KBM-7 (cell line): ENCODE data around the gene GJC1.

ENCODE experiments used
- DNase-seq: peaks from one replicate; pipeline ENCODE4 v3.0.0-alpha.2; 2015
- in situ Hi-C: fragments of 300-500 bp; cut with MboI; formaldehyde crosslinking; loops from 2 replicates; pipeline ENCODE4 v1.14.3; 2020; ENCODE audit warnings: low sequenced_read_pairs, low pct_unique_long_range_greater_than_20kb, mixed read lengths

GJC1 gene

GRCh38 chr17:44829523-44830358 lies at the start of gene GJC1:
Gene GJC1 (minus strand): TSS chr17:44830287. CDS start chr17:44805817, 24,470 bp downstream.
- DNase-seq: no peak
- in situ Hi-C loops: no loop called here

DNA sequence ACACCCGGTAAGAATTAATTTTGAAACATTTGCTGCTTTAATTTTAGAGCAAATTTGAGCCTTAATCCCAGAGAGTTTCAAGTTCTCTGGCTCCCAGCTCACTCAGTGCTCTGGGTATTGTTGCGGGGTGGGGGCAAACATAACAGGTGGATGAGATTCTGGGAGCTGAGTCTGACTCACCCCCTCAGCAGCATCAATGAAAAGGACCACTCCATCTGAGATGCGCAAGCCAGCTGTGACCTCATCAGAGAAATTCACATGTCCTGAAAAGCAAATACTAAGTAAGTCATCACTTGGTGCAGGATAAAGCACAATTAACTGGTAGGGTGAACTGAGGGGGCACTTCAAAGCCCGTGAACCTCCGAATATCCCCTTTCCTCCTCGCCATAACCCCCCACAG lies 49.3 kb upstream of the GJC1 start:
- in situ Hi-C loops: no loop called here
- no peak for DNase-seq

DNA sequence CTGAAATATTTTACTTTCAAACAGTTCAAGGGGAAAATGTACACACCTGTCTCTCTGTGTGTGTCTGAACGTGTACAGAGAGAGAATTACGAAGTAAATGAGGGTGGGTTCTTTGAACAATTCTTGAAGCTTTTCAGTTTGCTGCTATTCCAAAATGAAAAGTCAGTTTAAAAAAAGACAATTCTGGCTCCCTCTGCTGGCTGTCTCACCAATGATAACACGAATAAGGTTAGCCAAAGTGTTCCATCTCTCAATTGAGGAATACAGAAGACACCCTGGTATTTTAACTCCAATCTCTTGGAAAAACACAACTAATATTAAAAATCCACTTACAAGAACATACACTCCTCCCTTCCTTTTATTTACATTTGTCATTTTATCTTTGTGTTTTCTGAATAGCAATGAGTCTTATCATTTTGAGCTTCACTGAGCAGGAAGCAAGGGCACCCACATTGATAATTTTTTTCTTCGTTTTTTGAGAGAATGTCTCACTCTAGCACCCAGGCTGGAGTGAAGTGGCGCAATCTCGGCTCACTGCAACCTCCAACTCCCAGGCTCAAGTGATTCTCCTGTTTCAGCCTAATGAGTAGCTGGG lies 48.6 kb upstream of the GJC1 start:
- in situ Hi-C loops: no loop called here
- peak; percentile 48 for DNase-seq

DNA sequence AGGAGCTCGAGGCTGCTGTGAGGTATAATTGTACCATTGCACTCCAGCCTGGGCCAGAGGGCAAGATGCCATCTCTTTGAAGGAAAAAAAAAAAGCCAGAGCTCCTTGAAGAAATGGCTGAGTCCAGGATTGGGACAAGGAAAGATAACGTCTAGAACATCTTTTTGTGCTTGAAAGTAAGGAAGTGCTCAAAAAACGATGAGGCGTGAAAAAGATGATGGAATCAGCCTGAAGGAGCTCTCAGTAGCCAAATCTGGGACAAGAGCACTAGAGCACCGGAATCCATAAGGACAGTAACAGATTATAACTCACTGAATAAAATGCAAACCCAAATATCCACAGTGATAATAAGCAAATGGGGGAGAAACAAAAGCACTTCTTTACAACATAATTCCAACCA lies 47.0 kb upstream of the GJC1 start:
- in situ Hi-C loops: no loop called here
- DNase-seq: no peak

GRCh38 chr17:44875761-44876160 lies 45.7 kb upstream of the GJC1 start:
- in situ Hi-C loops: no loop called here
- DNase-seq: no peak

DNA sequence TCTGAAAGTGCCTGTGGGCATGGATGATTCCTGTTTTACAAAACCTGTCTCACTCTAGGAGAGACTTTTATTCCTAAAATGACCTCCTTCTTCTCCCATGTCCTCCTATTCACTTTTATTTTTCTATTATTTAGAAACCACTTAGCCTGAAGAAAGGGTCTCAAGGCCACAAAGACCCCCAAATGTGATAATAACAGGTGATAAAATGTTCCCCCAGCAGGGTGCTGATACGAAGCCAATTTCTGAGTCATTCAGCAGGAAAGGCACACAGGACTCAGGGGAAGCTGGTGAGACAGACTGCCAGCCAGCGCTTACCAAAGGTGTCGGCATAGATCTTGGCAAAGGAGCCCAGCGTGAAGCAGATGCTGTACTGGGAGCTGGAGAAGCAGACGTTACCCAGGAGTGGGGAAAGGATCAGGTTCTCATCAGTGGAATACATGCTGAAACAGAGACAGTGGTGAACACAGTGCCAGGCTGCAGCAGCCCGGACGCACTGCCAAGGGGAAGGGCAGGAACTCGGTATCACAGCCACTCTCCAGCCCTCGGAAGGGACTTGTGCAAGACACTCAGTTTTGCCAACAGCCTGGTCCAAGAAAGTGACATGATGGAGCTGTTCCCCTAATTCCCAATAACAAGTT lies 42.2 kb upstream of the GJC1 start:
- in situ Hi-C loops: no loop called here
- DNase-seq: no peak

DNA sequence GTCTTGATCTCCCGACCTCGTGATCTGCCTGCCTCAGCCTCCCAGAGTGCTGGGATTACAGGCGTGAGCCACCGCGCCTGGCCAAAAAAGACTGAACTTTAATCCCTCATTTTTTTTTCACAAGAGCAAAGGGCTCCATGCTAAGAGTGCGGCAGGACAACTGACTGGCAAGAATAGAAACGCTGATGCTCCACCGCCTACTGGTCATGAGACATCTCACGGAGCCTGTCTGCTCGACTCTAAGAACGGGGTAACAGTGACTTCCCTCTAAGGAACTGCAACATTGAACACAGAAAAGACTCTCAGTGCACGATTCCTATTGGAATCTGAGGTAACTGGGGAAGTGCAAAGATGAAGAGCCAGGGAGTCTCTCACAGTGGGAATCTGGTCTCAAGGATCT lies 41.5 kb upstream of the GJC1 start:
- DNase-seq: no peak
- in situ Hi-C loops: no loop called here

GRCh38 chr17:44867841-44868240 lies 37.8 kb upstream of the GJC1 start:
- in situ Hi-C loops: no loop called here
- no peak for DNase-seq

GRCh38 chr17:44865931-44866330 lies 35.8 kb upstream of the GJC1 start:
- in situ Hi-C loops: no loop called here
- DNase-seq: no peak

GRCh38 chr17:44865231-44865660 lies 35.2 kb upstream of the GJC1 start:
- DNase-seq: peak; percentile 84
- in situ Hi-C loops: no loop called here

DNA sequence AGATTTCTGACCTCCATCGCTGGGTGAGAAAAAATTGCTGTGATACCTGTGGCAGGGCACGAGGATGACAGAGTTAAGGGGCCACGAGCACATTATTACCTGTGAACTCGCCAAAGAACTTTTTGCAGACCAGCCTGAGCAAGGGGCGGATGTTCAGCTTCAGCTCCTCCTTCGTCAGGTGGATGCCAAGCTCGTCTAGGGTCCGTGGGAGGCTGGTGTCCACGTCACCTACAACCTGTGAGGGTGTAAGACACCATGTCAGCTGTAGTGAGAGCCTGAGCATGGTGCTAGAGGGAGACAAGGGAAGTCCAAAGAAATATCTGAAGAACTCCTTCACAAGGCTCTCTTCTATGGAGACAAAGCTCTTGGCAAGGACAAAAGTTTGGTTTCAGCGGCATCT lies 34.7 kb upstream of the GJC1 start:
- DNase-seq: no peak
- in situ Hi-C loops: no loop called here

DNA sequence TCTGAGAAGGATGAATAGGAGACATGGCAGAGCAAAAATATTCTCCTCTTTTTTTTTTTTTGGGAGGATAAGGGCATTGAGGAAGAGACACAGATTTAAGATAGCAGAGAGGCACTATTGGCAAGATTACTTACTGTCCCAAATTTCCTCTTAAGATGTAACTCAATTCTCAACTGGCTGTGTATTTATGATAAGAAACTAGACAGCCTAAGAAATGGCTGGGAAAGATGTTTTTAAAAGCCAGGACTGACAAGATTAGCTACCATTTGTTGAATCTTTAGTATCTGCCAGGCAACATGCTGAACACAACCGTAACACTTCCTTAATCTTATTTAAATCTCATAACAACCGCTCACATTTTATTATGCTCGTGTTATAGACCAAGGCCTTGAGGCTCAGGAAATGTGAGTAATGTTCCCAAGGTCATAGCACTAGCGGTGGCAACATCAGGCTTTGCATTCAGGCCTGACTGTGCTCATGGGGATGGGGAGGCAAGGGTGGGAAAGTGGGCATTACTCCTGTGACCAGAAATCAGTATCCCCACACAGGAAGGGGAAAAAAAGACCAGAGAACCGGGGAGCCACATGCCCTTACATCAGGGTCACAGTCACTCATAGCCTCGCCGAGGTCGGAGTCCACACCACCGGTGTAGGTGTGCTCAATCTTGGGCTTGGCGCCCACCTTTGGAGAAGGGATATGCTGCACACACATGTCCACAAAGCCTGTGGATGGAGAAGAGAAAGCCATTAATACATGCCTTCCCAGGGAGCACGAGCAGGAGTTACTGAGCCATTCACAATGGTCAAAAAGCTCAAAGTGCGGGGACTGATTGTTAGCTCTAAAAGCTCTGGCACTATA lies 33.2 kb upstream of the GJC1 start:
- in situ Hi-C loops: no loop called here
- no peak for DNase-seq

- in situ Hi-C loops: no loop called here
- no peak for DNase-seq
These were observed 32.3 kb upstream of the GJC1 start for GRCh38 chr17:44862278-44862914.

- no peak for DNase-seq
- in situ Hi-C loops: no loop called here
These were observed 29.6 kb upstream of the GJC1 start for GRCh38 chr17:44859701-44860100.

DNA sequence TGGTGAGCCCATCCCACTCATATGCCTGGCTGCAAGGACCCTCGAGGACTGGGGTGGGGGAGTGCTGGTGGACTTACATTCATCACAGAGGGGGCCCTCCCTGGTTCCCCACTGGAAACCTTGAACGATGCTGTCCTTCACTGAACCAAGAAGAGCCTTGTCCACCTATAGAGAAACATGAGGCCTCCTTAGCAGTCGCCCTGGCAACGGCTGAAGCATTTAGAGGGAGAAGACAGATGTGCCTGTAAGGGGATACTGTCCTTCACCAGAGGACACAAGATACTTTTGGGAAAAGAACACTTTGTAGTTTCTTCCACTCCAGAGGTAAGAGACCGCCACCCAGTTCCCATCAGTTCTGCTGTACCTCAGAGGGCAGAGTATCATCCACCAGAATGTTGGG lies 24.1 kb upstream of the GJC1 start:
- no peak for DNase-seq
- in situ Hi-C loops: no loop called here

DNA sequence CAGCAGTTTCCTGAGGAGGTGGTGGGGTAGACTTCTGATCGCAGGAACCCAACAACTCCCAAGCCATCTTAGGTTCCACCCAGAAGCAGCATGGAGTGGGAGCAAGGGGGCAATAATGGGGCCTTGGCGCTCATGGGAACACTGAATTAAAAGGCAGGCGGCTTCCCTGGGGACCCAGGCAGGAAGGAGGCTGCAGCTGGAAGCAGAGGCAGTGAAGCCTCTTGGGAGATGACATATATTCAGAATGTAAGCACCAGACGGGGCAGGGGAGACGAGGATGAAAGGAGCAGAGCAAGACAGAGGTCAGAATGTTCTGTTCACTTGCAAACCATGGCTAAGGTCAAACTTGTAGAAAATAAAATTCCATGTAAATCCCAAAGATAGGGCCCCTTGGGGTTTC lies 20.5 kb upstream of the GJC1 start:
- in situ Hi-C loops: no loop called here
- no peak for DNase-seq

DNA sequence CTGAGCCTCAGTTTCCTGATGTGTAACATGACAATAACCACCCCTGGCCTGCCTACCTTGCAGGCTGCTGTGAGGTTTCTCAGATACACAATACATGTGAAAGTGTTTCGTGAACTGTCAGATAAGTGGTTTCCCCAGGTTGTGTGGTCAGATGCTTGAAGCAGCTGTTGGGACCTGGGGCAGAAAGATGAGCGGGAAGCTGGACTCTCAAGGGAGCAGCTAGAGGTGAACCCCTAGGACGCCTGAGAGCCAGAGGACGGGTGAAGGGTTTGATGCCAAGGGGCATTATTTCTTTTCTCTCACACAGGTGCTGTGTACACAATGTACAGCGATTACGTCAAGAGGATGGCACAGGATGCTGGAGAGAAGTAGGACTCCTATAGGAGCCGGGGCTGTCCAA lies 19.9 kb upstream of the GJC1 start:
- in situ Hi-C loops: no loop called here
- no peak for DNase-seq

GRCh38 chr17:44848961-44849489 lies 18.9 kb upstream of the GJC1 start:
- no peak for DNase-seq
- in situ Hi-C loops: no loop called here

DNA sequence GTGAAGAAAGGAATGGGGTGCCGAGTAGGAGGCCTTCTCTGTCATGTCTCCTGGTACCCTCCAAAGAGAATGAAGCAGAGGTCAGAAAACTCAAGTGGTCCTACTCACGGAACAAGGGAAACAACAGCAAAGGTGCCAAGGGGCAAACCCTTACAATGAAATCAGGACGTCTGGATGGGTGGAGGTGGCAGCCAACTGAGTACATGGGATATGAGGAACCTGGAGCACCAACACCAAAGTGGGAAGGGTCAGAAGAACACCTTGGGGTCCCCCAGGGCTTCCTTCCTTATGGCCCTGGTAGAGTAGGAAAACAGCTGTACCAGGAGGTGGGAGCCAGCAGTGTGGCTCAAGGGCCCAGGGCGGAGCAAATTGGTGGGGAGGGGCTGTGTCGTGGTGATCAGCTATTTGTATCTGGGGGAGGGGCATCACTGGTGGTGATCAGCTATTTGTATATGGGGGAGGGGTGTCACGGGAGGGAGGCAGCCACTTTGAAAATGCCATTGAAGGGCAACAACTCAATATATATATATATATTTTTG lies 18.2 kb upstream of the GJC1 start:
- in situ Hi-C loops: no loop called here
- DNase-seq: no peak
